Lower leg skin (tissue), 3 donors: Measurements from ENCODE around the gene CIAO2B.

Experiments used
- POLR2A ChIP-seq, 2 donors: fragments of 450-650 bp; IDR thresholded peaks; one replicate each; pipeline ENCODE4 v1.6.1; 2016 to 2017; ENCODE audit warnings: antibody characterized with exemption in 2 of 2, mild to moderate bottlenecking in 1 of 2, moderate library complexity in 1 of 2
- TF ChIP-seq, protein P1 (sequence below), 3 donors: fragments of 450-650 bp; IDR thresholded peaks; one replicate each; pipeline ENCODE4 v1.5.1; 2016; ENCODE audit warnings: antibody characterized with exemption in 3 of 3, mild to moderate bottlenecking in 3 of 3, moderate library complexity in 2 of 3

- TF ChIP-seq, protein P1, sequence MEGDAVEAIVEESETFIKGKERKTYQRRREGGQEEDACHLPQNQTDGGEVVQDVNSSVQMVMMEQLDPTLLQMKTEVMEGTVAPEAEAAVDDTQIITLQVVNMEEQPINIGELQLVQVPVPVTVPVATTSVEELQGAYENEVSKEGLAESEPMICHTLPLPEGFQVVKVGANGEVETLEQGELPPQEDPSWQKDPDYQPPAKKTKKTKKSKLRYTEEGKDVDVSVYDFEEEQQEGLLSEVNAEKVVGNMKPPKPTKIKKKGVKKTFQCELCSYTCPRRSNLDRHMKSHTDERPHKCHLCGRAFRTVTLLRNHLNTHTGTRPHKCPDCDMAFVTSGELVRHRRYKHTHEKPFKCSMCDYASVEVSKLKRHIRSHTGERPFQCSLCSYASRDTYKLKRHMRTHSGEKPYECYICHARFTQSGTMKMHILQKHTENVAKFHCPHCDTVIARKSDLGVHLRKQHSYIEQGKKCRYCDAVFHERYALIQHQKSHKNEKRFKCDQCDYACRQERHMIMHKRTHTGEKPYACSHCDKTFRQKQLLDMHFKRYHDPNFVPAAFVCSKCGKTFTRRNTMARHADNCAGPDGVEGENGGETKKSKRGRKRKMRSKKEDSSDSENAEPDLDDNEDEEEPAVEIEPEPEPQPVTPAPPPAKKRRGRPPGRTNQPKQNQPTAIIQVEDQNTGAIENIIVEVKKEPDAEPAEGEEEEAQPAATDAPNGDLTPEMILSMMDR (IDR thresholded peaks at IDR 0.05) = no peak
- TF ChIP-seq POLR2A (IDR thresholded peaks at IDR 0.05) = no peak
Measured at GRCh38 chr16:66899310-66899944, 34.8 kb downstream of the CIAO2B start.
